ENCODE measurements around the gene TAGLN3. TPM values are rescaled to one million over a fixed set of nuclear protein-coding genes. Genes with fewer than 3 reads are reported as not detected.

The TAGLN3 gene
- total RNA-seq, 2 donors from 2014 or later, result not detected

- no peak overlapping the region for H3K27ac ChIP-seq
- DNase-seq (ENCODE audit: low spot score), result no peak
- peaks cover 3 to 38% of the 10 kb centered on the region in 2 donors for H3K4me1 ChIP-seq (ENCODE audit: control insufficient read depth in 1 of 2, low read depth in 2 of 2)
Observed at GRCh38 chr3:112010636-112011035, 11.9 kb downstream of the TAGLN3 start.

GRCh38 chr3:112011376-112011940 lies 12.7 kb downstream of the TAGLN3 start:
- no peak overlapping the region for H3K4me3 ChIP-seq
- H3K36me3 ChIP-seq, result no peaks in the 10 kb centered on the region
- ATAC-seq (ENCODE audit: insufficient number of reproducible peaks, low FRiP score, low read depth) (no peak), DNase-seq (ENCODE audit: low spot score) (no peak)
- no peaks in the 10 kb centered on the region for H3K9me3 ChIP-seq
- no peak overlapping the region for H3K27ac ChIP-seq
- H3K4me1 ChIP-seq (ENCODE audit: control insufficient read depth in 1 of 2, low read depth in 2 of 2), result peaks cover 3 to 38% of the 10 kb centered on the region in 2 donors
- no peak for TF ChIP-seq CTCF (IDR thresholded peaks at IDR 0.05)
- H3K27me3 ChIP-seq (replicated peaks; ENCODE audit: insufficient read depth), result no peaks in the 10 kb centered on the region

More at GRCh38 chr3:112010636-112011035, 11.9 kb downstream of the TAGLN3 start:
- Histone ChIP-seq H3K27me3 (replicated peaks; ENCODE audit: insufficient read depth) (no peaks in the 10 kb centered on the region), H3K36me3 (no peaks in the 10 kb centered on the region), H3K4me3 (no peak overlapping the region), H3K9me3 (no peaks in the 10 kb centered on the region)
- no peak for TF ChIP-seq CTCF (IDR thresholded peaks at IDR 0.05)
- no peak for ATAC-seq (ENCODE audit: insufficient number of reproducible peaks, low FRiP score, low read depth)

DNA sequence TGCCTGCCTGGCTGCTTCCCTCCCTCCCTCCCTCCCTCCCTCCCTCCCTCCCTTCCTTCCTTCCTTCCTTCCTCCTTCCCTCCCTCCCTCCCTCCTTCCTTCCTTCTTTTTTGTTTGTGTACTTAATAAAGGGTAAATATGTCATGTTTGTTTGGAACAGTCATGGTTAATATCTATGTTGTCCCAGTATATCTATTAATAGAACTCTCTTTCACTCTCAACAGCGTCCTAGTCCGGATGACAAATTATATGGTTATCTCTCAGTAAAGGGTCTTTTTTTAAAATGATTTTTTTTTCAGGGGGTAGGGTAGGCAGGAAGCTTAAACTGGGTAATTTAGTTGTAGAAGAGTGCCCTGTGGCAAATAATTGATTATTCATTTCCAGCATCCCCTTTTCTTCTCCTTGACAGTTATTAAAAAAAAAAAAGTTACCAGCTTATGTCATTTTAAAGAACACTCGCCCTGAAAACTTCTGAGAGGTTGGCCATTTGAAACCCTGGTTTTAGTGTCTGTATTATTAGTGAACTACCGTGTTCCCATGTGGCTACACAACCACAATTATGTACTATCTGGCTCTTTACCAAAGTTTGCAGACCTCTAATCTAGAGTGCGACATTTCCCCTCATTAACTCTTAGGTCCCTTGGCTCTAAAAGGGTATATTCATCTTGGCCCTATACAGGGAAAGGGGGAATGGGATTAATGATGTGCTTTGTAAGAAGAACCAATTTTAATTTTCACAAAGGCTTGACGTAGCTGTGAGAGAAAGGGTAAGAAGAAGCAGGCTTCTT lies 13.7 kb downstream of the TAGLN3 start:
- no peak for TF ChIP-seq CTCF (IDR thresholded peaks at IDR 0.05)
- Histone ChIP-seq H3K36me3 (no peaks in the 10 kb centered on the region), H3K4me1 (ENCODE audit: control insufficient read depth in 1 of 2, low read depth in 2 of 2) (peaks cover 3 to 37% of the 10 kb centered on the region in 2 donors), H3K27me3 (replicated peaks; ENCODE audit: insufficient read depth) (no peaks in the 10 kb centered on the region), H3K9me3 (no peaks in the 10 kb centered on the region), H3K27ac (no peak overlapping the region), H3K4me3 (no peak overlapping the region)
- no peak for ATAC-seq (ENCODE audit: insufficient number of reproducible peaks, low FRiP score, low read depth)
- DNase-seq (ENCODE audit: low spot score), result no peak

GRCh38 chr3:112013058-112013783 lies 14.5 kb downstream of the TAGLN3 start:
- no peak for DNase-seq (ENCODE audit: low spot score)
- ATAC-seq (ENCODE audit: insufficient number of reproducible peaks, low FRiP score, low read depth), result peak; percentile 81
- peak overlapping the region; percentile 37 for H3K4me3 ChIP-seq
- TF ChIP-seq CTCF (IDR thresholded peaks at IDR 0.05), result peak; percentile 76
- H3K9me3 ChIP-seq, result no peaks in the 10 kb centered on the region
- H3K27me3 ChIP-seq (replicated peaks; ENCODE audit: insufficient read depth), result no peaks in the 10 kb centered on the region
- peaks cover 3 to 29% of the 10 kb centered on the region in 2 donors for H3K4me1 ChIP-seq (ENCODE audit: control insufficient read depth in 1 of 2, low read depth in 2 of 2)
- no peaks in the 10 kb centered on the region for H3K36me3 ChIP-seq
- H3K27ac ChIP-seq, result no peak overlapping the region

- Histone ChIP-seq H3K4me3 (peak overlapping the region; percentile 37), H3K4me1 (ENCODE audit: control insufficient read depth in 1 of 2, low read depth in 2 of 2) (peaks cover 0 to 25% of the 10 kb centered on the region in 2 donors), H3K27me3 (replicated peaks; ENCODE audit: insufficient read depth) (no peaks in the 10 kb centered on the region), H3K9me3 (no peaks in the 10 kb centered on the region), H3K27ac (no peak overlapping the region), H3K36me3 (no peaks in the 10 kb centered on the region)
- DNase-seq (ENCODE audit: low spot score) (no peak), ATAC-seq (ENCODE audit: insufficient number of reproducible peaks, low FRiP score, low read depth) (no peak)
- no peak for TF ChIP-seq CTCF (IDR thresholded peaks at IDR 0.05)
Observed at GRCh38 chr3:112013784-112014143, 15.0 kb downstream of the TAGLN3 start.

Data from thoracic aorta (tissue), 2 donors.